Sigmoid colon (tissue), 7 donors: ENCODE data around the gene TBCK. TPM values are rescaled to one million over a fixed set of nuclear protein-coding genes. Genes with fewer than 3 reads are reported as not detected.
"Not testable (repeated sequence)": the region's sequence is repeated elsewhere in the genome, so short reads cannot be mapped to it uniquely, and the experiment has no call there.

Experiments
- DNase-seq: peaks from one replicate; pipeline ENCODE4 v3.0.0-alpha.2; 2019
- H3K27ac ChIP-seq, 4 donors: fragments of 200-600 bp; sonication (generic); one replicate each; pipeline ENCODE4 v1.5.1; 2016 to 2019; ENCODE audit warnings: mild to moderate bottlenecking in 1 of 4
- H3K27me3 ChIP-seq, 3 donors: fragments of 200-600 bp; sonication (generic); one replicate each; pipeline ENCODE4 v1.5.1; 2019; ENCODE audit warnings: mild to moderate bottlenecking in 1 of 3
- H3K36me3 ChIP-seq, 4 donors: fragments of 200-600 bp; sonication (generic); one replicate each; pipeline ENCODE4 v1.5.1; 2016 to 2019
- H3K4me1 ChIP-seq, 4 donors: fragments of 200-600 bp; sonication (generic); one replicate each; pipeline ENCODE4 v1.5.1; 2017 to 2019
- H3K4me3 ChIP-seq, 4 donors: fragments of 200-600 bp; sonication (generic); one replicate each; pipeline ENCODE4 v1.5.1; 2017 to 2019; ENCODE audit warnings: mild to moderate bottlenecking in 2 of 4, moderate library complexity in 1 of 4
- H3K9me3 ChIP-seq, 4 donors: fragments of 200-600 bp in 3 of 4; sonication (generic) in 3 of 4; one replicate each; pipeline versions ENCODE4 v1.5.1 to v1.6.1; 2013 to 2019
- CTCF ChIP-seq, 4 experiments: fragments of 450-650 bp in 3 of 4; fragments of 200-600 bp in 1 of 4; IDR thresholded peaks; one replicate each; pipeline ENCODE4 v1.5.1; 2016 to 2019; ENCODE audit warnings: antibody characterized with exemption in 4 of 4, mild to moderate bottlenecking in 3 of 4, moderate library complexity in 2 of 4
- EP300 ChIP-seq, 4 donors: sonication (generic); formaldehyde crosslinking; IDR thresholded peaks; one replicate each; pipeline ENCODE4 v1.6.1; 2017; ENCODE audit warnings: antibody characterized with exemption in 4 of 4
- POLR2A ChIP-seq, 2 donors: fragments of 450-650 bp; IDR thresholded peaks; one replicate each; pipeline ENCODE4 v1.6.1; 2016; ENCODE audit warnings: antibody characterized with exemption in 2 of 2, mild to moderate bottlenecking in 2 of 2, moderate library complexity in 2 of 2
- POLR2AphosphoS5 ChIP-seq, 4 donors: sonication (generic); formaldehyde crosslinking; IDR thresholded peaks; one replicate each; pipeline ENCODE4 v1.6.1; 2017; ENCODE audit warnings: antibody characterized with exemption in 4 of 4
- WGBS, 2 donors: extraction: QIAGEN DNeasy Blood & Tissue Kit; methylation state at CpG; one replicate each; pipeline ENCODE4 v1.1.7; 2013; 5-methylcytosine and 5-hydroxymethylcytosine counted together
- intact Hi-C: fragments of 100-400 bp; cut with DNase I; formaldehyde crosslinking; loops from one replicate; pipeline ENCODE4 v1.15.1; 2023
- polyA plus RNA-seq, 3 donors: library from polyadenylated mRNA; stranded (reverse); fragments of 200-250 nt; gene quantifications; one replicate each; pipeline ENCODE4 v1.2.3, GENCODE V29; 2013
- total RNA-seq, 4 donors: library from RNA; depleted of rRNA; stranded (reverse); fragments of >200 nt; gene quantifications; one replicate each; pipeline ENCODE4 v1.1.0, GENCODE V29; 2016
- donor health status: healthy with polysubstance abuse.
- donor health status: Bipolar disorder and iron deficiency.
- donor health status: healthy.

Gene TBCK
- total and polyA plus RNA-seq, 7 donors: 4.8 to 43.5 (median 26.3) TPM

GRCh38 chr4:106231931-106232330 is 84.1 kb downstream of the TBCK start:
- Histone ChIP-seq H3K27ac (no peak overlapping the region), H3K27me3 (no peaks in the 10 kb centered on the region), H3K4me1 (no peaks in the 10 kb centered on the region), H3K9me3 (no peaks in the 10 kb centered on the region), H3K4me3 (no peak overlapping the region), H3K36me3 (peaks cover 9 to 80% (median 21%) of the 10 kb centered on the region in 4 donors)
- DNase-seq: no peak
- TF ChIP-seq POLR2A (IDR thresholded peaks at IDR 0.05) (no peak), EP300 (IDR thresholded peaks at IDR 0.05) (no peak), CTCF (IDR thresholded peaks at IDR 0.05) (no peak), POLR2AphosphoS5 (IDR thresholded peaks at IDR 0.05) (no peak)
- intact Hi-C loops: loop anchor here (10.0 kb wide), 1 partner anchor 103 kb away; no protein-coding TSS in a partner anchor

- Histone ChIP-seq H3K9me3 (no peaks in the 10 kb centered on the region), H3K27ac (no peak overlapping the region)
Observed at GRCh38 chr4:106222548-106222947, 93.5 kb downstream of the TBCK start.

GRCh38 chr4:106213291-106213690 is 102.7 kb downstream of the TBCK start:
- peaks cover 0 to 17% (median 0%) of the 10 kb centered on the region in 4 donors for H3K36me3 ChIP-seq
- H3K27ac ChIP-seq, intact Hi-C loops, H3K9me3 ChIP-seq, H3K4me1 ChIP-seq, H3K27me3 ChIP-seq, DNase-seq, H3K4me3 ChIP-seq: not testable (repeated sequence)
- 97 to 98% methylated on average over 23 of the region's 23 CpGs for WGBS, 2 donors

More at GRCh38 chr4:106222548-106222947, 93.5 kb downstream of the TBCK start:
- intact Hi-C loops: no loop called here
- H3K27me3 ChIP-seq: no peaks in the 10 kb centered on the region
- no peaks in the 10 kb centered on the region for H3K4me1 ChIP-seq
- no peak for DNase-seq
- no peak overlapping the region for H3K4me3 ChIP-seq
- no peak for TF ChIP-seq POLR2A (IDR thresholded peaks at IDR 0.05)
- TF ChIP-seq POLR2AphosphoS5 (IDR thresholded peaks at IDR 0.05): no peak
- TF ChIP-seq CTCF (IDR thresholded peaks at IDR 0.05): no peak
- TF ChIP-seq EP300 (IDR thresholded peaks at IDR 0.05): no peak
- H3K36me3 ChIP-seq: peaks cover 0 to 18% (median 0%) of the 10 kb centered on the region in 4 donors

- Histone ChIP-seq H3K9me3 (no peaks in the 10 kb centered on the region), H3K4me3 (no peak overlapping the region), H3K27ac (no peak overlapping the region), H3K4me1 (no peaks in the 10 kb centered on the region), H3K36me3 (peaks cover 0 to 17% (median 0%) of the 10 kb centered on the region in 4 donors), H3K27me3 (no peaks in the 10 kb centered on the region)
- TF ChIP-seq EP300 (IDR thresholded peaks at IDR 0.05) (no peak), CTCF (IDR thresholded peaks at IDR 0.05) (no peak), POLR2AphosphoS5 (IDR thresholded peaks at IDR 0.05) (no peak), POLR2A (IDR thresholded peaks at IDR 0.05) (no peak)
- intact Hi-C loops: no loop called here
- DNase-seq: no peak
Observed at GRCh38 chr4:106210021-106210420, 106.0 kb downstream of the TBCK start.

- Histone ChIP-seq H3K4me3 (no peak overlapping the region), H3K27ac (no peak overlapping the region), H3K27me3 (no peaks in the 10 kb centered on the region), H3K36me3 (peaks cover 0 to 17% (median 0%) of the 10 kb centered on the region in 4 donors), H3K9me3 (no peaks in the 10 kb centered on the region), H3K4me1 (no peaks in the 10 kb centered on the region)
- intact Hi-C loops: no loop called here
- DNase-seq: no peak
- WGBS, 2 donors: 96 to 98% methylated on average over 5 of the region's 5 CpGs
- no peak for TF ChIP-seq CTCF (IDR thresholded peaks at IDR 0.05)
- no peak for TF ChIP-seq POLR2A (IDR thresholded peaks at IDR 0.05)
- TF ChIP-seq POLR2AphosphoS5 (IDR thresholded peaks at IDR 0.05): no peak
- TF ChIP-seq EP300 (IDR thresholded peaks at IDR 0.05): no peak
Observed at GRCh38 chr4:106208481-106209460, 107.2 kb downstream of the TBCK start.
